Esophagus muscularis mucosa (tissue), 4 donors: Measurements from ENCODE around the gene CHCHD1.
"Not testable (repeated sequence)": the region's sequence is repeated elsewhere in the genome, so short reads cannot be mapped to it uniquely, and the experiment has no call there.

ENCODE experiments used
- EP300 ChIP-seq: sonication (generic); formaldehyde crosslinking; IDR thresholded peaks from one replicate; pipeline ENCODE4 v1.6.1; 2017; ENCODE audit warnings: antibody characterized with exemption
- POLR2A ChIP-seq: fragments of 450-650 bp; IDR thresholded peaks from one replicate; pipeline ENCODE4 v1.6.1; 2017; ENCODE audit warnings: antibody characterized with exemption, moderate library complexity, mild to moderate bottlenecking, low read depth
- POLR2AphosphoS5 ChIP-seq, 2 donors: sonication (generic); formaldehyde crosslinking; IDR thresholded peaks; one replicate each; pipeline ENCODE4 v1.6.1; 2017; ENCODE audit warnings: antibody characterized with exemption in 2 of 2
- TF ChIP-seq, protein P1 (sequence below), 3 experiments: fragments of 200-600 bp in 2 of 3; fragments of 450-650 bp in 1 of 3; sonication (generic) in 2 of 3; IDR thresholded peaks; one replicate each; pipeline ENCODE4 v1.5.1; 2017 to 2019; ENCODE audit warnings: antibody characterized with exemption in 3 of 3, mild to moderate bottlenecking in 2 of 3, moderate library complexity in 1 of 3

DNA sequence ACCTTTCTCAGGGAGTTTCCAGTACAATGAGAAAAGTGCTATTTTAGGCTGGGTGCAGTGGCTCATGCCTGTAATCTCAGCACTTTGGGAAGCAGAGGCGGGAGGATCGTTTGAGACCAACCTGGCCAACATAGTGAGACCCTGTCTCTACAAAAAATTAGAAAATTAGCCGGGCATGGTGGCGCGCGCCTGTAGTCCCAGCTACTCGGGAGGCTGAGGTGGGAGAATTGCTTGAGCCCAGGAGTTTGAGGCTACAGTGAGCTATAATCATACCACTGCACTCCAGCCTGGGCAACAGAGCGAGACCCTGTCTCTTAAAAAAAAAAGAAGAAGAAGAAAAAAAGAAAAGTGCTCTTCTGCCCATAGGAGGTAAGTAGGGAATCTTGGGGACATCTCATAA is 14.2 kb downstream of the CHCHD1 start:
- TF ChIP-seq, protein P1, sequence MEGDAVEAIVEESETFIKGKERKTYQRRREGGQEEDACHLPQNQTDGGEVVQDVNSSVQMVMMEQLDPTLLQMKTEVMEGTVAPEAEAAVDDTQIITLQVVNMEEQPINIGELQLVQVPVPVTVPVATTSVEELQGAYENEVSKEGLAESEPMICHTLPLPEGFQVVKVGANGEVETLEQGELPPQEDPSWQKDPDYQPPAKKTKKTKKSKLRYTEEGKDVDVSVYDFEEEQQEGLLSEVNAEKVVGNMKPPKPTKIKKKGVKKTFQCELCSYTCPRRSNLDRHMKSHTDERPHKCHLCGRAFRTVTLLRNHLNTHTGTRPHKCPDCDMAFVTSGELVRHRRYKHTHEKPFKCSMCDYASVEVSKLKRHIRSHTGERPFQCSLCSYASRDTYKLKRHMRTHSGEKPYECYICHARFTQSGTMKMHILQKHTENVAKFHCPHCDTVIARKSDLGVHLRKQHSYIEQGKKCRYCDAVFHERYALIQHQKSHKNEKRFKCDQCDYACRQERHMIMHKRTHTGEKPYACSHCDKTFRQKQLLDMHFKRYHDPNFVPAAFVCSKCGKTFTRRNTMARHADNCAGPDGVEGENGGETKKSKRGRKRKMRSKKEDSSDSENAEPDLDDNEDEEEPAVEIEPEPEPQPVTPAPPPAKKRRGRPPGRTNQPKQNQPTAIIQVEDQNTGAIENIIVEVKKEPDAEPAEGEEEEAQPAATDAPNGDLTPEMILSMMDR (IDR thresholded peaks at IDR 0.05): not testable (repeated sequence)
- not testable (repeated sequence) for TF ChIP-seq POLR2AphosphoS5 (IDR thresholded peaks at IDR 0.05); POLR2A; EP300
